AG04450 (cell line): ENCODE data around the gene GGNBP2. TPM values are rescaled to one million over a fixed set of nuclear protein-coding genes. Genes with fewer than 3 reads are reported as not detected.

ENCODE experiments used
- CTCF ChIA-PET: fragments of 300-600, 350-600 bp; formaldehyde crosslinking; extraction: SDS; loops from one replicate; lab custom pipeline; 2022; ENCODE audit warnings: antibody characterized with exemption, inconsistent platforms; lab: Charles Lee
- POLR2A ChIA-PET: fragments of 350-600 bp; formaldehyde crosslinking; extraction: SDS; loops from one replicate; lab custom pipeline; 2021; ENCODE audit warnings: antibody characterized with exemption, inconsistent platforms; lab: Yijun Ruan, JAX
- DNase-seq: peaks from one replicate; pipeline ENCODE4 v3.0.0-alpha.2; 2011; ENCODE audit warnings: low read depth, low spot score
- H3K27ac ChIP-seq: one replicate; pipeline ENCODE4 v1.5.1; 2012; ENCODE audit warnings: low read depth, low read length, control low read depth
- H3K27me3 ChIP-seq: one replicate; pipeline ENCODE4 v1.6.0; 2012; ENCODE audit warnings: low read length; ENCODE audit not compliant: control insufficient read depth, insufficient read depth
- H3K4me3 ChIP-seq: 2 replicates; pipeline ENCODE4 v1.5.1; 2011; ENCODE audit warnings: mild to moderate bottlenecking, low read depth, low read length, control low read depth
- H3K9me3 ChIP-seq: 2 replicates; pipeline ENCODE4 v1.5.1; 2012; ENCODE audit warnings: low read length; ENCODE audit not compliant: control insufficient read depth, insufficient read depth
- polyA plus RNA-seq: library from polyadenylated mRNA; depleted of rRNA; stranded (reverse); fragments of >200 nt; gene quantifications from 2 replicates; pipeline ENCODE4 v1.2.3, GENCODE V29; 2011
- TF ChIP-seq, protein P1 (sequence below): IDR thresholded peaks from 2 replicates; pipeline ENCODE4 v1.5.1; 2011; ENCODE audit warnings: low read depth, low read length, control low read depth, inconsistent platforms

GGNBP2 gene
- polyA plus RNA-seq, 1 experiment, result 87.6 TPM

DNA sequence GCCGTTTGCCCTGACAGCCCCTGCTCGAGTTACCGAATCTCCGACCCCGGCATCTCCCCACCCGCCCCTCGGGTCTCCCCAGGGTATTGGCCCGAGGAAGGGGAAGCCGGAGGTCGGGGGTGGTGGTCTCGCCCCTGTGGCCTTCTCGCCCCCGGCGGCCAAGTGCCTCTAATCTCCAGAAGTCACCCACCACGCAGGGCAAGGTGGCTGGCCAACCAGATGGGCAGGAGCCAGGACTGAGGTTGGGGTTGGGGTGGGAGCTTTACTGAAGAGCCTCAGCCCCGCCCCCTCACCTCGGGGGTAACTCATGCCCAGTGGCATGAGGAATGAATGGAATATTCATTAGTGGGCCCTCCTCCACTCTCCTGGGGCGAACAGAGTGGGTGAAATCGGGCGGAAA lies 47.6 kb downstream of the GGNBP2 start:
- Histone ChIP-seq H3K9me3 (no peaks in the 10 kb centered on the region), H3K27me3 (no peaks in the 10 kb centered on the region), H3K27ac (no peak overlapping the region), H3K4me3 (peak overlapping the region; percentile 68)
- DNase-seq, result no peak
- TF ChIP-seq, protein P1, sequence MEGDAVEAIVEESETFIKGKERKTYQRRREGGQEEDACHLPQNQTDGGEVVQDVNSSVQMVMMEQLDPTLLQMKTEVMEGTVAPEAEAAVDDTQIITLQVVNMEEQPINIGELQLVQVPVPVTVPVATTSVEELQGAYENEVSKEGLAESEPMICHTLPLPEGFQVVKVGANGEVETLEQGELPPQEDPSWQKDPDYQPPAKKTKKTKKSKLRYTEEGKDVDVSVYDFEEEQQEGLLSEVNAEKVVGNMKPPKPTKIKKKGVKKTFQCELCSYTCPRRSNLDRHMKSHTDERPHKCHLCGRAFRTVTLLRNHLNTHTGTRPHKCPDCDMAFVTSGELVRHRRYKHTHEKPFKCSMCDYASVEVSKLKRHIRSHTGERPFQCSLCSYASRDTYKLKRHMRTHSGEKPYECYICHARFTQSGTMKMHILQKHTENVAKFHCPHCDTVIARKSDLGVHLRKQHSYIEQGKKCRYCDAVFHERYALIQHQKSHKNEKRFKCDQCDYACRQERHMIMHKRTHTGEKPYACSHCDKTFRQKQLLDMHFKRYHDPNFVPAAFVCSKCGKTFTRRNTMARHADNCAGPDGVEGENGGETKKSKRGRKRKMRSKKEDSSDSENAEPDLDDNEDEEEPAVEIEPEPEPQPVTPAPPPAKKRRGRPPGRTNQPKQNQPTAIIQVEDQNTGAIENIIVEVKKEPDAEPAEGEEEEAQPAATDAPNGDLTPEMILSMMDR, result no peak
- ChIA-PET POLR2A (interaction anchor here (2.9 kb wide), 1 partner anchor 9 kb away, joined by 15 read pairs; the partner anchor contains the start of gene MRM1), CTCF (interaction anchor here (3.3 kb wide), 1 partner anchor 10 kb away, joined by 25 read pairs; the partner anchor contains the start of gene MRM1)

DNA sequence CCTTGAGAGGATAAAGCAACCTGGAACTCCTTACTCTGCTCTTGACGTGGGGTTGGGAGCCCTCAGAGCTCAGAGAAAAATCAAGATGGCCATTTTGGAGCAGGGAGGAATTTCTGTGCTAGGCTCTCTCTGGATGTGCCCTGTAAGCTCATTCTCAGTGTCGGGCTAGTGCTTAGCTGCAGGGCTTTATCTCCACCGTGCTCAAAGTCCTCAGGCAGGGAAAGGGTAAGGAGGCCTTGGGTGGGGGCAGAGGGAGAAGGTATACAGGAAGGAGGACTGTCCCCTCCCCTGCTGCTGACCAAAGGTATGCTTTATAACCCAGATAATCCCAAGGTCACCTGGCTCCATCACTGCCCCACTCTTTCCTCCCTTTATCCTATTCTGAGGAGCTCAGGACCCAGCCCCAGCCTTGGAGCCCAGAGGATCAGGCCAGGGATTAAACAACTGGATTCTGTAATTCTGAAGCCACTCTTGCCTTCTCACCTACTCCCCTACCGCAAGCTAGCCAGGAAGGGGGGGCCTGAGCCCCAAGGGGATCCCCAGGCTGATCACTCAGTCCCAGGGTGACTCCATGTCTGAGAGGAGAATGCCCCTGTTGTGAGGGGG lies 48.1 kb downstream of the GGNBP2 start:
- TF ChIP-seq, protein P1, result no peak
- DNase-seq, result no peak
- Histone ChIP-seq H3K27ac (no peak overlapping the region), H3K4me3 (peak overlapping the region; percentile 68), H3K9me3 (no peaks in the 10 kb centered on the region), H3K27me3 (no peaks in the 10 kb centered on the region)
- ChIA-PET POLR2A (interaction anchor here (2.9 kb wide), 1 partner anchor 8 kb away, joined by 15 read pairs; the partner anchor contains the start of gene MRM1), CTCF (interaction anchor here (3.3 kb wide), 1 partner anchor 10 kb away, joined by 25 read pairs; the partner anchor contains the start of gene MRM1)

DNA sequence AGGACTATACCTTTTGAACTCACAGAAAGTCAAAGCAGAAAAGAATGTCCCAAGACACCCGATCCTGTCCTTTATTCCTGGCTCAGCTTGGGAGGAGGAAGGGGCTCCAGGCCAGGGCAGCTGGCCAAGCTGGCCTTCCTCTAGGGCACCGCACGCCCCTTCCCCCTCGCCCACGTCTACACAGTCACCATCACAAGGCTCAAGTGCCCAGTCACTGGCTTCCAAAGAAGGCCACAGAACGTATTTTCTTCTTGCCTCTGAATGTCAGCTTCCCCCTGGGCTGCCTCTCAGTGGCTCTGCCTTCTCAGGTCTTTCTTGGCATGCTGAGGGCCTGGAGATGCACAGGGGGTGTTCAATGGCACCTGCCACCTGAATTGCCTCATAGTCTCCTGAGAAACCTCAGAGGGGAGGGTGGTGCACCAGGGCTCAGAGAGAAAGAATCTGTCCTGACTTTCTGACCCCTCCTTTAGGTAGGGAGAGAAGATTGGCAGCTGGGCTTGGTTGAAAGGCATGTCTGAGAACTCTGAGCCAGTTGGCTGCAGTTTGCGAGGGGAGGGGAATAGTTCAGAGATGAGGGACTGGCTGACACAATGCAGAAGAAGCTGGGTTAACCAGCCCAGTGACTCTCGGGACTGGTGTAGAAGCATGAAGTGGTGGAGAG lies 49.1 kb downstream of the GGNBP2 start:
- no peak for DNase-seq
- CTCF ChIA-PET, result interaction anchor here (3.3 kb wide), 1 partner anchor 9 kb away, joined by 25 read pairs; the partner anchor contains the start of gene MRM1
- Histone ChIP-seq H3K4me3 (no peak overlapping the region), H3K27me3 (no peaks in the 10 kb centered on the region), H3K9me3 (no peaks in the 10 kb centered on the region), H3K27ac (no peak overlapping the region)
- TF ChIP-seq, protein P1, result no peak
- POLR2A ChIA-PET, result interaction anchor here (2.9 kb wide), 1 partner anchor 8 kb away, joined by 15 read pairs; the partner anchor contains the start of gene MRM1

DNA sequence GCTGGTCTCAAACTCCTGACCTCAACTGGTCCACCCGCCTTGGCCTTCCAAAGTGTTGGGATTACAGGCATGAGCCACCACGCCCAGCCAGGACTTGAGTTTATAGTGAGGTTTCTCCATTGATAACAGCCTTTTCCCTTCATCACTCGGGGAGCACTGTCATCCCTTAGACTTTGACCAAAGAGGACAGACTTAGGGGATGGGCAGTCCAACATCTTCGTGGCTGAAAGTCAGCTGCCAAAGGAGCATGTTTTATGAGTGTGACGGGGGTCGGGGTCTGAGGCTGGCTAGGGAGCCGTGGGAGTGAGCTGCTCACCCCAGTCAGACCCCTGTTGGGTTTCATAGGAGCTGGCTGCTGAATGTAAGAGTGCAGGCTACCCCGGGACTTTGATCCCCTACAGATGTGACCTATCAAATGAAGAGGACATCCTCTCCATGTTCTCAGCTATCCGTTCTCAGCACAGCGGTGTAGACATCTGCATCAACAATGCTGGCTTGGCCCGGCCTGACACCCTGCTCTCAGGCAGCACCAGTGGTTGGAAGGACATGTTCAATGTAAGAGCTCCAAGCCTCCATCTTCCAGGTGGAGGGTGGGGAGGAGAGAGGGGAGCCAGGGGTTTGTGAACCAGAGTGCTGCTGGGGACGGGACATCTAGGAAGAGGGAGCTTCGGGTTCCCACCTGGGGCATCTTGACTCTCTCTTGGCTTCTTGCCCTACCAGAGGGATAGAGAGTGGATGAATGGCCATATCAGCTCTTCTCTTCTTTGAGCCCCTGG lies 50.1 kb downstream of the GGNBP2 start:
- CTCF ChIA-PET, result interaction anchor here (3.3 kb wide), 1 partner anchor 8 kb away, joined by 25 read pairs; the partner anchor contains the start of gene MRM1
- POLR2A ChIA-PET, result no interaction called here
- H3K27me3 ChIP-seq, result no peaks in the 10 kb centered on the region
- H3K27ac ChIP-seq, result no peak overlapping the region
- no peaks in the 10 kb centered on the region for H3K9me3 ChIP-seq
- TF ChIP-seq, protein P1, result no peak
- no peak overlapping the region for H3K4me3 ChIP-seq
- DNase-seq, result no peak
